ENCODE results near the gene AHNAK2.
"Not testable (repeated sequence)": the region's sequence is repeated elsewhere in the genome, so short reads cannot be mapped to it uniquely, and the experiment has no call there.

AHNAK2 gene

DNA sequence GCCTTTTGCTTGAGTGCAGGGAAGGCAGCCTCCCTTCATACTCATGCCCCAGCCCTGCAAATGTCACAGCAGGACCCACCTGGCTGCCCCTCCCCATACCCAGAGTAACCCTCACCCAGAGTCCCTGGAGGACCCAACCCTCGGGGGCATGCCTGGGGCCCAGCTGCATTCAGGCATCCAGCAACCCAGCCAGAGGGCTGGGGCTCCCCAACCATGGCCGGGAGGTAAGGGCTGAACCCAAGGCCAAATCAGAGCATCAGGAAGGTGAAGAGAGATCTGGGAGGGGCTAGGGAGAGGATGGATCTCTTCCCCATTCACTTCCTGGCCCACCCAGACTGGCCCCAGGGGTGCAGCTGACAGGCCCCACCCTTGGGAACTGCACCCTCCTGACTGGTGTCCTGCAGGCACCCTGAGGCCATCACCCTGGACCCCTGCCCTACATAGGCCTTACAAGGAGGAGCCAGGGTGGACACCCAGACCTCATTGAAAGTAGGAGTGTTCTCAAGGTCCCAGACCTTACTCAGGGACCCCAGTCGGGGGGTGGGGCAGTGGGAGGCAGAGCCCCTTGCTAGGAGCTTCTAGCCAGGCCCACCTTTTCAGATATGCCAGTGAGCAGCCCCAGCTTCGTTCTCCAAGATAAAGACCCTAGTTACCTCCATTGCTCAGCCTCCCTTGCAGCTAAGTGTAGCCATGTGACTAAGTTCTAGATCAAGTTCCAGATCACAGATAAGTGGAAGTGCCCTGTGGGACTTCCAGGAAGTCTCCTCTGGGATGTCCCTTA is 54.3 kb downstream of the AHNAK2 start:
- Histone ChIP-seq H3K9me3 (ENCODE audit: insufficient read depth, low read depth, low read length) (peaks cover 3% of the 10 kb centered on the region; the same call in 1 of the 2 replicates), H3K4me3 (ENCODE audit: low read length) (no peak overlapping the region), H3K4me1 (ENCODE audit: insufficient read depth, low read length) (no peaks in the 10 kb centered on the region), H3K27ac (ENCODE audit: low read depth, low read length) (no peak overlapping the region), H3K27me3 (ENCODE audit: insufficient read depth, low read length) (no peaks in the 10 kb centered on the region), H3K9ac (ENCODE audit: low read depth, low read length) (no peak overlapping the region), H3K36me3 (ENCODE audit: insufficient read depth, low read length) (no peaks in the 10 kb centered on the region)
- WGBS = 85% methylated on average over 4 of the region's 4 CpGs

DNA sequence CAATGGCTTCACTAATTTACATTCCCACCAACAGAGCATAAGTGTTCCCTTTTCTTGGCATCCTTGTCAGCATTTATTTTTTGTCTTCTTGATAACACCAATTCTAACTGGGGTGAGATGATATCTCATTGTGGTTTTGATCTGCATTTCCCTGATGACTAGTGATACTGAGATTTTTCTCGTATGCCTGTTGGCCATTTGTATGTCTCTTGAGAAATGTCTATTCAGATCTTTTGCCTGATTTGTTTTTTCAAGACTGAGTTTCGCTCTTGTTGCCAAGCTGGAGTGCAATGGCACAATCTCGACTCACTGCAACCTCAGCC is 58.2 kb downstream of the AHNAK2 start:
- Histone ChIP-seq H3K27ac (ENCODE audit: low read depth, low read length) (no peak overlapping the region), H3K4me3 (ENCODE audit: low read length) (no peak overlapping the region), H3K9ac (ENCODE audit: low read depth, low read length) (no peak overlapping the region), H3K27me3 (ENCODE audit: insufficient read depth, low read length) (peaks cover 9% of the 10 kb centered on the region; the same call in 1 of the 2 replicates), H3K9me3 (ENCODE audit: insufficient read depth, low read depth, low read length) (peaks cover 3% of the 10 kb centered on the region; the same call in 1 of the 2 replicates), H3K36me3 (ENCODE audit: insufficient read depth, low read length) (no peaks in the 10 kb centered on the region), H3K4me1 (ENCODE audit: insufficient read depth, low read length) (no peaks in the 10 kb centered on the region)
- 63% methylated on average over 3 of the region's 3 CpGs for WGBS

- H3K36me3 ChIP-seq (ENCODE audit: insufficient read depth, low read length); H3K4me3 ChIP-seq (ENCODE audit: low read length); H3K9me3 ChIP-seq (ENCODE audit: insufficient read depth, low read depth, low read length); H3K9ac ChIP-seq (ENCODE audit: low read depth, low read length); H3K4me1 ChIP-seq (ENCODE audit: insufficient read depth, low read length); H3K27ac ChIP-seq (ENCODE audit: low read depth, low read length): not testable (repeated sequence)
- WGBS = 95% methylated on average over 8 of the region's 12 CpGs
- H3K27me3 ChIP-seq (ENCODE audit: insufficient read depth, low read length) = peaks cover 13% of the 10 kb centered on the region; the same call in 1 of the 2 replicates
Observed at GRCh38 chr14:104919152-104919992, 58.8 kb downstream of the AHNAK2 start.

GRCh38 chr14:104917993-104918392 is 60.2 kb downstream of the AHNAK2 start:
- Histone ChIP-seq H3K27ac (ENCODE audit: low read depth, low read length) (no peak overlapping the region), H3K9me3 (ENCODE audit: insufficient read depth, low read depth, low read length) (no peaks in the 10 kb centered on the region), H3K9ac (ENCODE audit: low read depth, low read length) (no peak overlapping the region), H3K4me3 (ENCODE audit: low read length) (no peak overlapping the region), H3K27me3 (ENCODE audit: insufficient read depth, low read length) (peaks cover 15% of the 10 kb centered on the region; the same call in 1 of the 2 replicates), H3K4me1 (ENCODE audit: insufficient read depth, low read length) (no peaks in the 10 kb centered on the region), H3K36me3 (ENCODE audit: insufficient read depth, low read length) (no peaks in the 10 kb centered on the region)
- WGBS = 84% methylated on average over 4 of the region's 4 CpGs

GRCh38 chr14:104917116-104917515 is 61.1 kb downstream of the AHNAK2 start:
- no peak overlapping the region for H3K4me3 ChIP-seq (ENCODE audit: low read length)
- H3K9me3 ChIP-seq (ENCODE audit: insufficient read depth, low read depth, low read length) = 0 out of 2 replicates have a peak, but pooled peaks cover 3% of the 10 kb centered on the region
- 95% methylated on average over 8 of the region's 9 CpGs for WGBS
- peaks cover 15% of the 10 kb centered on the region; the same call in 1 of the 2 replicates for H3K27me3 ChIP-seq (ENCODE audit: insufficient read depth, low read length)
- no peak overlapping the region for H3K27ac ChIP-seq (ENCODE audit: low read depth, low read length)
- no peak overlapping the region for H3K9ac ChIP-seq (ENCODE audit: low read depth, low read length)
- H3K4me1 ChIP-seq (ENCODE audit: insufficient read depth, low read length) = no peaks in the 10 kb centered on the region
- no peaks in the 10 kb centered on the region for H3K36me3 ChIP-seq (ENCODE audit: insufficient read depth, low read length)

DNA sequence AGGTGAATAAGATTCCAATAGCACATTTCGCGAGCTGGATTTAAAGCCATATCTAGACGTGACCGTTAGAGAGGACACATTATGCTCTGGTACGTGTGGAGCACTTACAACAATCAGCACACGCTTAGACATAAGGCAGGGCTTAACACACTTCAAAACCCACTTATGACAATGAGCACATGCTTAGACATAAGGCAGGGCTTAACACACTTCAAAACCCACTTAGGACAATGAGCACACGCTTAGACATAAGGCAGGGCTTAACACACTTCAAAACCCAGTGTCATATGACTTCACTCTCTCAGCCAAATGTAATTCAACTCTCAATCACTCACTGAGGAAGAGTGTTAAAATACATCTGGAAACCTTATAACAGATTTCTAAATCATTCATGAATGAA is 64.7 kb downstream of the AHNAK2 start:
- 0 out of 2 replicates have a peak, but pooled peaks cover 9% of the 10 kb centered on the region for H3K9me3 ChIP-seq (ENCODE audit: insufficient read depth, low read depth, low read length)
- H3K4me1 ChIP-seq (ENCODE audit: insufficient read depth, low read length) = no peaks in the 10 kb centered on the region
- H3K27me3 ChIP-seq (ENCODE audit: insufficient read depth, low read length) = peaks cover 18% of the 10 kb centered on the region
- no peak overlapping the region for H3K27ac ChIP-seq (ENCODE audit: low read depth, low read length)
- H3K4me3 ChIP-seq (ENCODE audit: low read length) = no peak overlapping the region
- no peak overlapping the region for H3K9ac ChIP-seq (ENCODE audit: low read depth, low read length)
- H3K36me3 ChIP-seq (ENCODE audit: insufficient read depth, low read length) = no peaks in the 10 kb centered on the region
- WGBS = 95% methylated on average over 7 of the region's 7 CpGs

- H3K9ac ChIP-seq (ENCODE audit: low read depth, low read length) = no peak overlapping the region
- 92% methylated on average over 3 of the region's 3 CpGs for WGBS
- H3K4me1 ChIP-seq (ENCODE audit: insufficient read depth, low read length) = no peaks in the 10 kb centered on the region
- no peaks in the 10 kb centered on the region for H3K36me3 ChIP-seq (ENCODE audit: insufficient read depth, low read length)
- no peak overlapping the region for H3K4me3 ChIP-seq (ENCODE audit: low read length)
- H3K27ac ChIP-seq (ENCODE audit: low read depth, low read length) = no peak overlapping the region
- H3K27me3 ChIP-seq (ENCODE audit: insufficient read depth, low read length) = peaks cover 31% of the 10 kb centered on the region
- H3K9me3 ChIP-seq (ENCODE audit: insufficient read depth, low read depth, low read length) = peaks cover 14% of the 10 kb centered on the region; the same call in 1 of the 2 replicates
Observed at GRCh38 chr14:104912053-104912452, 66.1 kb downstream of the AHNAK2 start.

GRCh38 chr14:104908303-104908702 is 69.9 kb downstream of the AHNAK2 start:
- Histone ChIP-seq H3K4me1 (ENCODE audit: insufficient read depth, low read length) (no peaks in the 10 kb centered on the region), H3K4me3 (ENCODE audit: low read length) (no peak overlapping the region), H3K36me3 (ENCODE audit: insufficient read depth, low read length) (no peaks in the 10 kb centered on the region), H3K27me3 (ENCODE audit: insufficient read depth, low read length) (peaks cover 49% of the 10 kb centered on the region), H3K9ac (ENCODE audit: low read depth, low read length) (no peak overlapping the region), H3K27ac (ENCODE audit: low read depth, low read length) (no peak overlapping the region), H3K9me3 (ENCODE audit: insufficient read depth, low read depth, low read length) (peaks cover 18% of the 10 kb centered on the region; the same call in 1 of the 2 replicates)
- WGBS = 0% methylated on average over 1 of the region's 1 CpG

DNA sequence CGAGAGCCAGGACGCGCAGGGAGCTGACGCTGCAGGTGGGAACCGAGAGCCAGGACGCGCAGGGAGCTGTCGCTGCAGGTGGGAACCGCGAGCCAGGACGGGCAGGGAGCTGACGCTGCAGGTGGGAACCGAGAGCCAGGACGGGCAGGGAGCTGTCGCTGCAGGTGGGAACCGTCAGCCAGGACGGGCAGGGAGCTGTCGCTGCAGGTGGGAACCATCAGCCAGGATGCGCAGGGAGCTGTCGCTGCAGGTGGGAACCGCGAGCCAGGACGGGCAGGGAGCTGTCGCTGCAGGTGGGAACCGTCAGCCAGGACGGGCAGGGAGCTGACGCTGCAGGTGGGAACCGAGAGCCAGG is 72.6 kb downstream of the AHNAK2 start:
- peaks cover 11% of the 10 kb centered on the region; the same call in 1 of the 2 replicates for H3K9me3 ChIP-seq (ENCODE audit: insufficient read depth, low read depth, low read length)
- H3K9ac ChIP-seq (ENCODE audit: low read depth, low read length); H3K36me3 ChIP-seq (ENCODE audit: insufficient read depth, low read length); H3K27ac ChIP-seq (ENCODE audit: low read depth, low read length); H3K4me3 ChIP-seq (ENCODE audit: low read length); H3K4me1 ChIP-seq (ENCODE audit: insufficient read depth, low read length): not testable (repeated sequence)
- H3K27me3 ChIP-seq (ENCODE audit: insufficient read depth, low read length) = peaks cover 51% of the 10 kb centered on the region
- WGBS = 25% methylated on average over 28 of the region's 28 CpGs

DNA sequence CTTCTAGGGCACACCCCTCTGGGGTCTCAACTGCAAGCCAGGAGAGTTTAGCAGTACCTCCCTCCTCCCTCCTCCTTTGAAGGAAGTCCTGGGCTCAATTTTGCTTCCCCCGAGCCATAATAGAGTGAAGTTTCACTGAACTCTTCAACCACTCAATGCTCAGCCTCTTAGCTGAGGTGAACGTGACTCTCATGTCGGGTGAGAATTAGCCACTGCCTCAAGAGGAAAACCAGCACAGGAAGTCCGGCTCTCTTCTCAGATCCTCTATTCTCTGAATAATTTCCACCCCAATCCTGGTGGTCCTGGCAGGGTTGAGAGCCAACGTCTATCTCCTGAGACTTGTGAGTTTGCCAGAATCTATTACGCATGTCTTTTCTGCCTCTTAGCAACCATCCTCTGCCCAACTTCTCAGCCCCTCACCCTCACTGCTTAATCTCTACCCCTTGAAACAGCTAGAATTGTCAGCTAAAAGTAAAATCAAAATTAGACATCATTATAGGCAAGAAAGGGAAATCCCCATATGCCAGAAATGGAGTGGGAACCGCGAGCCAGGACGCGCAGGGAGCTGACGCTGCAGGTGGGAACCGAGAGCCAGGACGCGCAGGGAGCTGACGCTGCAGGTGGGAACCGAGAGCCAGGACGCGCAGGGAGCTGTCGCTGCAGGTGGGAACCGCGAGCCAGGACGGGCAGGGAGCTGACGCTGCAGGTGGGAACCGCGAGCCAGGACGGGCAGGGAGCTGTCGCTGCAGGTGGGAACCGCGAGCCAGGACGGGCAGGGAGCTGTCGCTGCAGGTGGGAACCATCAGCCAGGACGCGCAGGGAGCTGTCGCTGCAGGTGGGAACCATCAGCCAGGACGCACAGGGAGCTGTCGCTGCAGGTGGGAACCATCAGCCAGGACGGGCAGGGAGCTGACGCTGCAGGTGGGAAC is 73.3 kb downstream of the AHNAK2 start:
- not testable (repeated sequence) for H3K27ac ChIP-seq (ENCODE audit: low read depth, low read length)

More for the DNA sequence above, 73.3 kb downstream of the AHNAK2 start:
- H3K9ac ChIP-seq (ENCODE audit: low read depth, low read length); H3K4me3 ChIP-seq (ENCODE audit: low read length); H3K36me3 ChIP-seq (ENCODE audit: insufficient read depth, low read length); H3K4me1 ChIP-seq (ENCODE audit: insufficient read depth, low read length): not testable (repeated sequence)
- Histone ChIP-seq H3K9me3 (ENCODE audit: insufficient read depth, low read depth, low read length) (peaks cover 11% of the 10 kb centered on the region; the same call in 1 of the 2 replicates), H3K27me3 (ENCODE audit: insufficient read depth, low read length) (peaks cover 51% of the 10 kb centered on the region)
- 30% methylated on average over 38 of the region's 38 CpGs for WGBS

Data from HUES64 (cell line).